ENCODE data around the gene PRKCB. TPM values are rescaled to one million over a fixed set of nuclear protein-coding genes. Genes with fewer than 3 reads are reported as not detected.

PRKCB gene
- total RNA-seq, 4 donors from 2014 or later = 7.4 to 21.6 (median 12.9) TPM

- intact Hi-C loops (cut with DNase I; ENCODE audit: low total_unique reads) = no loop called here
- no peak overlapping the region for H3K4me3 ChIP-seq (ENCODE audit: low read depth, poor library complexity, severe bottlenecking)
- TF ChIP-seq CTCF (IDR thresholded peaks at IDR 0.05) (no peak), POLR2A (IDR thresholded peaks at IDR 0.05) (no peak)
- 36 to 44% methylated on average over 12 of the region's 12 CpGs for WGBS, 2 donors
- peak in 1 of 2 donors; percentile 65 for DNase-seq (ENCODE audit: low spot score in 2 of 2)
These were observed 219.1 kb downstream of the PRKCB start for GRCh38 chr16:24054741-24055491.

GRCh38 chr16:24062270-24062817 is 226.6 kb downstream of the PRKCB start:
- H3K4me3 ChIP-seq (ENCODE audit: low read depth, poor library complexity, severe bottlenecking) = no peak overlapping the region
- intact Hi-C loops (cut with DNase I; ENCODE audit: low total_unique reads) = no loop called here
- 87% methylated on average over 3 of the region's 3 CpGs for WGBS, 2 donors
- TF ChIP-seq CTCF (IDR thresholded peaks at IDR 0.05) = no peak
- DNase-seq (ENCODE audit: low spot score in 2 of 2) = peak in 1 of 2 donors; percentile 42

- intact Hi-C loops (cut with DNase I; ENCODE audit: low total_unique reads) = no loop called here
These were observed 233.3 kb downstream of the PRKCB start for GRCh38 chr16:24069036-24069590.

GRCh38 chr16:24070851-24071250 is 235.1 kb downstream of the PRKCB start:
- no peak for TF ChIP-seq POLR2A (IDR thresholded peaks at IDR 0.05)
- TF ChIP-seq CTCF (IDR thresholded peaks at IDR 0.05) = no peak
- WGBS, 2 donors = 31 to 36% methylated on average over 1 of the region's 1 CpG
- no peak overlapping the region for H3K4me3 ChIP-seq (ENCODE audit: low read depth, poor library complexity, severe bottlenecking)
- intact Hi-C loops (cut with DNase I; ENCODE audit: low total_unique reads) = no loop called here
- DNase-seq (ENCODE audit: low spot score in 2 of 2) = no peak

More at GRCh38 chr16:24069036-24069590, 233.3 kb downstream of the PRKCB start:
- no peak for DNase-seq (ENCODE audit: low spot score in 2 of 2)
- WGBS, 2 donors = 73 to 77% methylated on average over 6 of the region's 6 CpGs
- H3K4me3 ChIP-seq (ENCODE audit: low read depth, poor library complexity, severe bottlenecking) = no peak overlapping the region
- TF ChIP-seq POLR2A (IDR thresholded peaks at IDR 0.05) (no peak), CTCF (IDR thresholded peaks at IDR 0.05) (no peak)

GRCh38 chr16:24071666-24072360 is 236.0 kb downstream of the PRKCB start:
- intact Hi-C loops (cut with DNase I; ENCODE audit: low total_unique reads) = no loop called here
- TF ChIP-seq CTCF (IDR thresholded peaks at IDR 0.05) = no peak
- TF ChIP-seq POLR2A (IDR thresholded peaks at IDR 0.05) = no peak
- H3K4me3 ChIP-seq (ENCODE audit: low read depth, poor library complexity, severe bottlenecking) = no peak overlapping the region
- DNase-seq (ENCODE audit: low spot score in 2 of 2) = no peak
- WGBS, 2 donors = 79 to 82% methylated on average over 8 of the region's 8 CpGs
